PFSK-1 (cell line): ENCODE measurements around the gene PCLO.

ENCODE experiments used
- FOXP2 ChIP-seq: optimal IDR thresholded peaks from 2 replicates; pipeline ENCODE3; 2011; ENCODE audit warnings: borderline replicate concordance, control low read depth, inconsistent platforms; ENCODE audit not compliant: insufficient read depth; ENCODE audit errors: extremely low read length, extremely low read depth
- POLR2AphosphoS5 ChIP-seq: IDR thresholded peaks from 2 replicates; pipeline ENCODE4 v1.6.1; 2012; ENCODE audit warnings: low read depth, mild to moderate bottlenecking, control low read depth, low read length, moderate library complexity
- REST ChIP-seq, 2 experiments: IDR thresholded peaks; 2 replicates each; pipeline versions ENCODE4 v1.6.1 to v1.8.0; 2011 to 2012; ENCODE audit warnings: low read depth in 2 of 2, low read length in 2 of 2, control low read depth in 1 of 2, inconsistent platforms in 1 of 2, mild to moderate bottlenecking in 1 of 2, moderate library complexity in 1 of 2; ENCODE audit not compliant: insufficient read depth in 1 of 2
- SIN3A ChIP-seq: IDR thresholded peaks from 2 replicates; pipeline ENCODE4 v1.6.1; 2012; ENCODE audit warnings: mild to moderate bottlenecking, low read length, moderate library complexity, borderline replicate concordance; ENCODE audit not compliant: insufficient read depth
- TAF1 ChIP-seq: IDR thresholded peaks from 2 replicates; pipeline ENCODE4 v1.6.1; 2012; ENCODE audit warnings: low read length, control low read depth, borderline replicate concordance; ENCODE audit not compliant: insufficient read depth

Gene PCLO

GRCh38 chr7:83011954-83012353 is 150.7 kb downstream of the PCLO start:
- TF ChIP-seq FOXP2 (no peak), POLR2AphosphoS5 (no peak), REST (IDR thresholded peaks at IDR 0.05; ENCODE audit: insufficient read depth in 1 of 2, low read depth in 2 of 2, low read length in 2 of 2) (no peak), SIN3A (no peak), TAF1 (no peak)

- TF ChIP-seq TAF1 (no peak), POLR2AphosphoS5 (no peak), REST (IDR thresholded peaks at IDR 0.05; ENCODE audit: insufficient read depth in 1 of 2, low read depth in 2 of 2, low read length in 2 of 2) (no peak), FOXP2 (no peak), SIN3A (no peak)
Measured at GRCh38 chr7:83005410-83005809, 157.3 kb downstream of the PCLO start.

- TF ChIP-seq TAF1 (no peak), SIN3A (no peak), FOXP2 (no peak), POLR2AphosphoS5 (no peak), REST (IDR thresholded peaks at IDR 0.05; ENCODE audit: insufficient read depth in 1 of 2, low read depth in 2 of 2, low read length in 2 of 2) (no peak)
Measured at GRCh38 chr7:83001362-83002040, 161.2 kb downstream of the PCLO start.

DNA sequence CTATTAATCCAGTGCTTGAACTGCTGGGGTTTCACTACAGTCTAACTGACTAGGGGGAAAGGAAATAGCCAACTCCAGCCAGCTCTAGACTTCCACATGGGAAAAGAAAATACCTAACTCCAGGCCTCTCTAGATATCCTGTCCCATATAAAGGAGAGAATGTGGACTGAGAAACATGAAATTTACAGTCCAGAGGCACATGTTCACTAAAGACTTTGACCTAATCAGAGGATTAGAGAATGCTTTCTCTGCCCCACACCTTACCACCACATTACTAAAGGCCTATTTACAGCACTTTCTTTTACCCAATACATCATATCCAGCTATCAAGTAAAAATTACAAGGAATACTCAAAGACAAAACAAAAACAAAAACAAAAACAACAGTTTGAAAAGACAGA is 164.2 kb downstream of the PCLO start:
- TF ChIP-seq POLR2AphosphoS5 (no peak), SIN3A (no peak), TAF1 (no peak)

GRCh38 chr7:82985144-82985802 is 177.4 kb downstream of the PCLO start:
- no peak for TF ChIP-seq REST (IDR thresholded peaks at IDR 0.05; ENCODE audit: insufficient read depth in 1 of 2, low read depth in 2 of 2, low read length in 2 of 2)
- no peak for TF ChIP-seq TAF1
- TF ChIP-seq FOXP2, result no peak
- TF ChIP-seq SIN3A, result no peak
- no peak for TF ChIP-seq POLR2AphosphoS5
